ENCODE results near the gene AIF1.

The AIF1 gene

DNA sequence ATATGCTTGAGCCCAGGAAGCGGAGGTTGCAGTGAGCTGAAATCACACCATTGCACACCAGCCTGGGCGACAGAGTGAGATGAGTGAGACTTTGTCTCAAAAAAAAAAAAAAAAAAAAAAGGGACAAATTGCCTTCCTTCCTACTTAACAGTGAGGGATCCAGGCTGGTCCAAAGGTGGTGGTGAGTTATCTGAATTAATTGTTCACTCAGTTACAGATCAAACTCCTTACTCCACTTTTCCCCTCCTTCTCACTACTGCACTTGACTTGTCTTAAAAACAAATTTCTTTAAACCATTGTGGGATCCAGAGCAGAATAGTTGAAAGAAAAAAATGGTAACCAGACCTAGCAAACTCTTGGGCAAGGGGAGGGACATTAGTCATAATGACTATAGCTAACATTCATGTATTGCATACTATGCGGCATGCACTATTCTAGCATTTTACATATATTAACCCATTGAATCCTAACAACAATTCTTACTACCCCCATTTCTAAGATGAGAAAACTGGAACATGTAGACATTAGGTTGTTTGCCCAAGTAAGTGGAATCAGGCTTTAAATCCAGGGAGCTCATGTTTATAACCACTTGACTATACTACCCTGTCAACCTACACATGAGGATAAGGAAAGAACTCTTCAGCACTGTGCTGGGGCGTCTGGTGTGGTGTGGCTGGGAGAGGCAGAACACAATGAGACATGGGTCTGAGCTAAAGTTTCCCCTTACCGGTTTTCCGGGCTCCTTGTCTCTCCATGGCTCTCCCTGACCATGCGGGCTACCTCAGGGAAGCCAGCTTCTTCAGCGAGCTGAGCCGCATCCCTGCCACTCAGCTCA is 48.3 kb downstream of the AIF1 start:
- in situ Hi-C loops (cut with MboI; ENCODE audit: low sequenced_read_pairs) = no loop called here

DNA sequence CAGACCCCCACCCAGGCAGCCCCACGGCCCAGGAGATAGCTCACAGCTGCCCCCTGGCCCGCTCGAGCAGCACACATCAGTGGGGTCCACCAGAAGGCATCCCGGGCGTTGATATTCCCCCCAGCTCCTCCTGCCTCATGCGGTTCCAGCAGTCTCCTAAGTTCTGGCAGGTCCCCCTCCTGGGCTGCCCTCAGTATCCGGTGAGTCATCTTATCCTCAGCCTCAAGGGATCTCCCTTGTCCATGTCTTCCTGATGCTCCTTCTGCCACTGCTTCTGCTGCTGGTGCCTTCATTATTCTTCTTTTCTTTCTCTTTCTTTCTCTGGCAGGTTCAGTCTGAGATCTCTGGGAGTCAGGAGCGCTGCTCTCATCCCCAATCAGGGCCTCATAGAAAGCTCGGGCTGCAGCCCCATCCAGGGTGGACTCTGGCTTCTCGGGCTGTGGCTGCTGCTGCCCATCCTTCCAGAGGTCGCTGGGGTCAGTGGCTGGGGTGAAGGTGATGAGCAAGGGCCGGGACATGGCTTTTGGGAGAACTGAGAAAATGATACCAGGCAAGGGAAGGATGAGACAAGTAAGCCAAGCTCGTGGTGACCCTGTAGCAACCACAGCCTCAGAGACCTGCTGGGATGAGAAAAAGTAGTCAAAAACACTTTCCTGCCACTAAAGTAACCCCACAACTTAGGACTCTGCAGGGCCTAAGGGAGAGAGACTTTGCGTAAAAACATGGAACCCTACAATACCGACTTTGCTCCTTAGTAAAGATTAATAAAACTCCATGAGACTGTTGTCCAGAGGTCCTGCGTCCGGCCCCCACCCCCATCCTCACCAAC is 49.1 kb downstream of the AIF1 start:
- in situ Hi-C loops (cut with MboI; ENCODE audit: low sequenced_read_pairs) = no loop called here

DNA sequence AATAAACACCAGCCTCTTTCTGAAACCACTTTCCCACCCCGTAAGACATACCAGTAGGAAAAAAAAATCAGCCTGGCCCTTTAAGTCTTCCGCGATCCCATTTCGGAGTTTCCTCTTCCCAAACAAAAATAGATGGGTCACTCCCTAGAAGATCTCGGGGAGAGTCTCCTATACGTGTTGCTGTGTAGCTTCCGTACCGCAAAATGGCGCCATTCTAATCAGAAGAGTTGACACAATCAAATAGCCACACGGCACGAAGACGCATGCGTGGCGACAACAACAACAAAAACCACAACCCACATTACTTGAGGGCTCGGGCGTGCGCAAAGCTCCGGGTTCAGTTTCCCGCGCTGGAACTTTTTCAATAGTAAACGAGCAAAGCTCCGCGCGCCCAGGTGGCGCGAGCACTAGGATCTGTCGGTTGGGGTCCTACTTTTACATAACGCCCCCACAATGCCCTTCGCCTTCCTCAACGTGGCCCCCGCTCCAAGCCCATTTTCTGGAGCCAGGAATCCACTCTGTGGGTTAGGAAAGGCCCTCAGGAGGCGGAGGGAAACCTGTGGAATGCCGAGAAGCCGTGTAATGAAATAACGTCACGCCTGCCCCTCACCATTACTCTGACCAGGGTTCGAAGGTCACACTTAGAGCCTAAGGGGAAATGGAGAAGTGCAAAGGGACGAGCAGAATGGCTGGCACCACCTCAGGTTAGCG is 49.9 kb downstream of the AIF1 start, which contains the start of gene GPANK1:
TSS of gene GPANK1 (minus strand) at position 208 of the 711 bp plus-strand sequence. CDS start 519 bp downstream, outside the sequence.
- in situ Hi-C loops (cut with MboI; ENCODE audit: low sequenced_read_pairs) = no loop called here

DNA sequence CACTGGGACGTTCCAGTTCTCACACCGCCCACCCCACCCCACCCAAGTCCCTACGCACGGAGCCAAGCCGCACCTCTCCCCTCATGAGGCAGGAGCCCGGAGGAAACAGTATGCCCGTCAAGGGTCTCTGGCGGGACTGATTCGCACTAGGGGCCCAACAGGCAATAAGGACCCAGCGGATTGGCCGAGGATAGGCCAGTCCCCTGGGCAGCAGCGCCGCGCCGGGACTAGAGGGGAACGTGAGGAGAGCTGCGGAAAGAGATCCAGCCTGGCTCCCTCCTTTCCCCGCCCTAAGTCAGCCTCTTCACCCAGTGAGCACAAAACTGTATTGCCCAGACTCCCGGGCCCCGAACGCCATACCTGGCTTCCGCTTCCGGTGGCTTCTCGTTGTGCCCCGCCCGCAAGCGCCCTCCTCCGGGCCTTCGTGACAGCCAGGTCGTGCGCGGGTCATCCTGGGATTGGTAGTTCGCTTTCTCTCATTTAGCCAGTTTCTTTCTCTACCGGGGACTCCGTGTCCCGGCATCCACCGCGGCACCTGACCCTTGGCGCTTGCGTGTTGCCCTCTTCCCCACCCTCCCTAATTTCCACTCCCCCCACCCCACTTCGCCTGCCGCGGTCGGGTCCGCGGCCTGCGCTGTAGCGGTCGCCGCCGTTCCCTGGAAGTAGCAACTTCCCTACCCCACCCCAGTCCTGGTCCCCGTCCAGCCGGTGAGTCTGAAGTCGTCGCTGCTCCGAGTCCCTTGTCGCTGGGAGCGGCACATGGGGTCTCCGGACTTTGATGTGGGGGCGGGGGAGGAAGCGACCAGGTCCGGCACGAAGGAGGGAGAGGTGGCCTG is 50.7 kb downstream of the AIF1 start, which contains the start of gene CSNK2B:
TSS of gene CSNK2B (plus strand) at position 580 of the 836 bp plus-strand sequence. CDS start 752 bp downstream, outside the sequence.
- in situ Hi-C loops (cut with MboI; ENCODE audit: low sequenced_read_pairs) = no loop called here

GRCh38 chr6:31666337-31666965 is 51.4 kb downstream of the AIF1 start:
- in situ Hi-C loops (cut with MboI; ENCODE audit: low sequenced_read_pairs) = no loop called here
